Mesodermal cell (in vitro differentiated cells): ENCODE measurements around the gene UBA52.
A peak's percentile ranks its signal among the peaks of the same experiment; 100 is the strongest.
"Not testable (repeated sequence)": the region's sequence is repeated elsewhere in the genome, so short reads cannot be mapped to it uniquely, and the experiment has no call there.

ENCODE experiments used
- H3K27ac ChIP-seq: 2 replicates; pipeline ENCODE4 v1.7.0; 2013; ENCODE audit warnings: mild to moderate bottlenecking, low read depth, low read length, moderate library complexity; ENCODE audit not compliant: severe bottlenecking
- H3K36me3 ChIP-seq: 2 replicates; pipeline ENCODE4 v1.7.1; 2013; ENCODE audit warnings: mild to moderate bottlenecking, low read length, moderate library complexity; ENCODE audit not compliant: control insufficient read depth, insufficient read depth
- H3K4me1 ChIP-seq: one replicate; pipeline ENCODE4 v1.7.1; 2013; ENCODE audit warnings: mild to moderate bottlenecking, low read length; ENCODE audit not compliant: insufficient read depth, control insufficient read depth, poor library complexity, severe bottlenecking
- H3K4me3 ChIP-seq: 2 replicates; pipeline ENCODE4 v1.7.0; 2013; ENCODE audit warnings: low read length, control low read depth, mild to moderate bottlenecking; ENCODE audit not compliant: insufficient read depth, poor library complexity, severe bottlenecking; ENCODE audit errors: extremely low read depth
- H3K9me3 ChIP-seq: 2 replicates; pipeline ENCODE4 v1.7.1; 2013; ENCODE audit warnings: mild to moderate bottlenecking, low read length, moderate library complexity; ENCODE audit not compliant: control insufficient read depth
- WGBS, 2 experiments: methylation state at CpG; one replicate each; pipeline ENCODE4 v1.1.5; 2013; ENCODE audit warnings: missing lambda C conversion rate in 2 of 2; ENCODE audit not compliant: insufficient coverage in 2 of 2; 5-methylcytosine and 5-hydroxymethylcytosine counted together

The UBA52 gene

GRCh38 chr19:18586306-18586705 is 14.6 kb downstream of the UBA52 start:
- 63 to 89% methylated on average over 1 of the region's 2 CpGs for WGBS, 2 experiments
- no peaks in the 10 kb centered on the region for H3K36me3 ChIP-seq
- H3K4me1 ChIP-seq: peaks cover 5% of the 10 kb centered on the region
- H3K4me3 ChIP-seq: no peak overlapping the region
- H3K9me3 ChIP-seq: no peaks in the 10 kb centered on the region
- no peak overlapping the region for H3K27ac ChIP-seq

GRCh38 chr19:18587561-18587960 is 15.9 kb downstream of the UBA52 start:
- H3K27ac ChIP-seq: no peak overlapping the region
- H3K4me3 ChIP-seq: no peak overlapping the region
- peaks cover 5% of the 10 kb centered on the region for H3K4me1 ChIP-seq
- WGBS, 2 experiments: 94 to 95% methylated on average over 9 to 10 of the region's 12 CpGs
- H3K36me3 ChIP-seq: no peaks in the 10 kb centered on the region
- H3K9me3 ChIP-seq: no peaks in the 10 kb centered on the region

- no peaks in the 10 kb centered on the region for H3K36me3 ChIP-seq
- WGBS, 2 experiments: 52 to 59% methylated on average over 15 to 16 of the region's 16 CpGs
- no peaks in the 10 kb centered on the region for H3K9me3 ChIP-seq
- H3K4me1 ChIP-seq: peaks cover 5% of the 10 kb centered on the region
- H3K27ac ChIP-seq: peak overlapping the region; percentile 85
- peak overlapping the region; percentile 77 for H3K4me3 ChIP-seq
Measured at GRCh38 chr19:18587962-18588610, 16.4 kb downstream of the UBA52 start.

- no peaks in the 10 kb centered on the region for H3K36me3 ChIP-seq
- peak within 1 kb of the TSS; percentile 85 for H3K27ac ChIP-seq
- WGBS, 2 experiments: 1% methylated on average over 52 to 69 of the region's 72 CpGs
- peaks cover 5% of the 10 kb centered on the region for H3K4me1 ChIP-seq
- H3K9me3 ChIP-seq: no peaks in the 10 kb centered on the region
- peak within 1 kb of the TSS; percentile 77 for H3K4me3 ChIP-seq
Measured at GRCh38 chr19:18588611-18589379, 17.1 kb downstream of the UBA52 start, which contains the start of gene REX1BD. REX1BD (plus strand) TSS chr19:18588798; CDS start chr19:18588802, 4 bp downstream.

GRCh38 chr19:18589380-18590272 is 18.0 kb downstream of the UBA52 start:
- 0% methylated on average over 18 to 41 of the region's 52 CpGs for WGBS, 2 experiments
- peak overlapping the region; percentile 85 for H3K27ac ChIP-seq
- no peaks in the 10 kb centered on the region for H3K9me3 ChIP-seq
- H3K4me3 ChIP-seq: peak overlapping the region; percentile 77
- no peaks in the 10 kb centered on the region for H3K36me3 ChIP-seq
- peaks cover 5% of the 10 kb centered on the region for H3K4me1 ChIP-seq

GRCh38 chr19:18590273-18591272 is 18.9 kb downstream of the UBA52 start:
- Histone ChIP-seq H3K27ac (peak overlapping the region; percentile 85), H3K4me3 (peak overlapping the region; percentile 77), H3K9me3 (no peaks in the 10 kb centered on the region), H3K4me1 (peaks cover 5% of the 10 kb centered on the region), H3K36me3 (no peaks in the 10 kb centered on the region)
- 38 to 40% methylated on average over 30 to 31 of the region's 40 CpGs for WGBS, 2 experiments

- H3K4me1 ChIP-seq: peaks cover 5% of the 10 kb centered on the region
- 95 to 98% methylated on average over 16 to 17 of the region's 22 CpGs for WGBS, 2 experiments
- no peaks in the 10 kb centered on the region for H3K36me3 ChIP-seq
- H3K9me3 ChIP-seq: no peaks in the 10 kb centered on the region
- no peak overlapping the region for H3K4me3 ChIP-seq
- no peak overlapping the region for H3K27ac ChIP-seq
Measured at GRCh38 chr19:18591735-18592385, 20.2 kb downstream of the UBA52 start.

GRCh38 chr19:18592732-18593131 is 21.1 kb downstream of the UBA52 start:
- H3K27ac ChIP-seq, H3K4me3 ChIP-seq, H3K36me3 ChIP-seq, H3K9me3 ChIP-seq, H3K4me1 ChIP-seq: not testable (repeated sequence)
- WGBS, 2 experiments: 100% methylated on average over 3 to 5 of the region's 5 CpGs

- Histone ChIP-seq H3K27ac (no peak overlapping the region), H3K36me3 (no peaks in the 10 kb centered on the region), H3K4me1 (no peaks in the 10 kb centered on the region), H3K4me3 (peak overlapping the region; percentile 28), H3K9me3 (no peaks in the 10 kb centered on the region)
- 50 to 56% methylated on average over 16 to 17 of the region's 25 CpGs for WGBS, 2 experiments
Measured at GRCh38 chr19:18593367-18594095, 21.9 kb downstream of the UBA52 start.
